Calu3 (cell line): ENCODE measurements around the gene CAT. TPM values are rescaled to one million over a fixed set of nuclear protein-coding genes. Genes with fewer than 3 reads are reported as not detected.

Source experiments
- BruUV-seq: library from RNA; stranded (reverse); fragments of 400-500 nt; replicated peaks from 2 replicates; lab custom pipeline; 2021; lab: Mats Ljungman, UMichigan
- CTCF ChIA-PET: fragments of 300-600 bp; sonication (Branson Sonifier 250); formaldehyde crosslinking; loops from one replicate; lab custom pipeline; 2022; ENCODE audit warnings: antibody characterized with exemption; lab: Charles Lee
- DNase-seq: peaks from one replicate; pipeline ENCODE4 v3.0.0; 2022
- H3K27ac Mint-ChIP-seq: one replicate; pipeline ENCODE4 v1.8.0; 2022; ENCODE audit warnings: mixed read lengths; ENCODE audit not compliant: unreplicated experiment
- H3K27me3 Mint-ChIP-seq: one replicate; pipeline ENCODE4 v1.8.0; 2022; ENCODE audit warnings: mixed read lengths; ENCODE audit not compliant: unreplicated experiment
- H3K36me3 Mint-ChIP-seq: one replicate; pipeline ENCODE4 v1.8.0; 2022; ENCODE audit warnings: mild to moderate bottlenecking, moderate library complexity, mixed read lengths; ENCODE audit not compliant: insufficient read depth, unreplicated experiment
- H3K4me1 Mint-ChIP-seq: one replicate; pipeline ENCODE4 v1.8.0; 2022; ENCODE audit warnings: mild to moderate bottlenecking, low read depth, mixed read lengths; ENCODE audit not compliant: unreplicated experiment
- H3K4me3 Mint-ChIP-seq: one replicate; pipeline ENCODE4 v1.8.0; 2022; ENCODE audit warnings: mild to moderate bottlenecking, low read depth, moderate library complexity, mixed read lengths; ENCODE audit not compliant: unreplicated experiment
- H3K9me3 Mint-ChIP-seq: one replicate; pipeline ENCODE4 v1.8.0; 2022; ENCODE audit warnings: low read depth, mixed read lengths; ENCODE audit not compliant: unreplicated experiment
- intact Hi-C: fragments of 100-400 bp; cut with micrococcal nuclease; formaldehyde crosslinking; loops from one replicate; pipeline ENCODE4 v1.10.0; 2022; ENCODE audit not compliant: unreplicated experiment
- total RNA-seq: library from RNA; stranded (reverse); gene quantifications from 2 replicates; pipeline ENCODE4 v1.2.3, GENCODE V29; 2022
- TF ChIP-seq, protein P1 (sequence below): fragments of 200-600 bp; IDR thresholded peaks from one replicate; pipeline ENCODE4 v1.8.0; 2022; ENCODE audit warnings: antibody characterized with exemption; ENCODE audit not compliant: unreplicated experiment

CAT gene
- total RNA-seq, 1 experiment from 2014 or later = 54.5 TPM

DNA sequence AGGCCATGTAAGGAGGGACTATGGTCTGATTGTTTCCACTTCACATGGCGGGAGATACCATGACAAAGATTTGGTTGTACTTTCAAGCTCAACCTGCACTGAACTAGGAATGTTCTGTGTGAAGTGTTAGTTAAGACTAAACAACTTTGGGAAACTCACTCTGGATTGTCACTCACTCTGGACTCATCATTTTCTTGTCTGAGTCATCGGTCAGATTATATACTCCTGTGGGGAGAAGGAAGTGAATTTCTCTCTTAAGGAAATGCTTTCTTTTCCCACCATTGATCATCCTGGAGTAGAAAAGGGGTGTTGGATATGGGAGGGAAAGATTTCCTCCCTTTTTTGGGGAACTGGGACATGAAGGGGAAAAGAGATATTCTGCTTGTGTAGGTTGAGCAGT, 26.9 kb upstream of the CAT start:
- CTCF ChIA-PET = no interaction called here
- TF ChIP-seq, protein P1, sequence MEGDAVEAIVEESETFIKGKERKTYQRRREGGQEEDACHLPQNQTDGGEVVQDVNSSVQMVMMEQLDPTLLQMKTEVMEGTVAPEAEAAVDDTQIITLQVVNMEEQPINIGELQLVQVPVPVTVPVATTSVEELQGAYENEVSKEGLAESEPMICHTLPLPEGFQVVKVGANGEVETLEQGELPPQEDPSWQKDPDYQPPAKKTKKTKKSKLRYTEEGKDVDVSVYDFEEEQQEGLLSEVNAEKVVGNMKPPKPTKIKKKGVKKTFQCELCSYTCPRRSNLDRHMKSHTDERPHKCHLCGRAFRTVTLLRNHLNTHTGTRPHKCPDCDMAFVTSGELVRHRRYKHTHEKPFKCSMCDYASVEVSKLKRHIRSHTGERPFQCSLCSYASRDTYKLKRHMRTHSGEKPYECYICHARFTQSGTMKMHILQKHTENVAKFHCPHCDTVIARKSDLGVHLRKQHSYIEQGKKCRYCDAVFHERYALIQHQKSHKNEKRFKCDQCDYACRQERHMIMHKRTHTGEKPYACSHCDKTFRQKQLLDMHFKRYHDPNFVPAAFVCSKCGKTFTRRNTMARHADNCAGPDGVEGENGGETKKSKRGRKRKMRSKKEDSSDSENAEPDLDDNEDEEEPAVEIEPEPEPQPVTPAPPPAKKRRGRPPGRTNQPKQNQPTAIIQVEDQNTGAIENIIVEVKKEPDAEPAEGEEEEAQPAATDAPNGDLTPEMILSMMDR = no peak
- H3K36me3 Mint-ChIP-seq = no peaks in the 10 kb centered on the region
- no TSS peak for BruUV-seq
- no peak for DNase-seq
- H3K4me1 Mint-ChIP-seq = peaks cover 24% of the 10 kb centered on the region
- no peak overlapping the region for H3K27ac Mint-ChIP-seq
- H3K9me3 Mint-ChIP-seq = peaks cover 13% of the 10 kb centered on the region
- intact Hi-C loops = no loop called here
- H3K4me3 Mint-ChIP-seq = no peak overlapping the region
- no peaks in the 10 kb centered on the region for H3K27me3 Mint-ChIP-seq

GRCh38 chr11:34413263-34413662, 25.5 kb upstream of the CAT start:
- CTCF ChIA-PET = no interaction called here
- H3K4me3 Mint-ChIP-seq = no peak overlapping the region

DNA sequence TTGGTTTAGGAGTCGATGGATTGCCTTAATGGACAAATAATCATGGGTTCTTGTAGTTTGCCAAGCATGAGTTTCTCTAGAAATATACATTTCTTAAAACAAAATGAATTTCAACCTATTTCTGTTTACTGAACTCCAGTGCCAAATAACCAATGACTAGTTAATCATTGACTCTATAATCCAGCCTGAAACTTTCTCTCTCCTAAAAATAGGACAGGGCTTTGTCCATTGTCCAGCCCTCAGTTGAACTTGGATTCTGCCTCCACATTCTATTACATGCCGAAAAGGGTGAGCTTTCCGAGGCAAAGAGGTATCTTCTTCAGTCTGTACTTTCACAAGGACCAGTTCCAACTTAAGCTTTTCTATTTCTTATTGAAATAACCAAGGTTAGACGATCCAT, 23.2 kb upstream of the CAT start:
- peaks cover 13% of the 10 kb centered on the region for H3K9me3 Mint-ChIP-seq
- no TSS peak for BruUV-seq
- CTCF ChIA-PET = no interaction called here
- TF ChIP-seq, protein P1 = no peak
- no peaks in the 10 kb centered on the region for H3K27me3 Mint-ChIP-seq
- no peak for DNase-seq
- H3K4me3 Mint-ChIP-seq = no peak overlapping the region
- intact Hi-C loops = loop anchor here (5.0 kb wide), 1 partner anchor 38 kb away; no protein-coding TSS in a partner anchor
- H3K36me3 Mint-ChIP-seq = no peaks in the 10 kb centered on the region
- H3K27ac Mint-ChIP-seq = no peak overlapping the region
- H3K4me1 Mint-ChIP-seq = peaks cover 15% of the 10 kb centered on the region

More at GRCh38 chr11:34413263-34413662, 25.5 kb upstream of the CAT start:
- Mint-ChIP-seq H3K27ac (no peak overlapping the region), H3K9me3 (peaks cover 13% of the 10 kb centered on the region), H3K36me3 (no peaks in the 10 kb centered on the region), H3K27me3 (no peaks in the 10 kb centered on the region), H3K4me1 (peaks cover 13% of the 10 kb centered on the region)
- TF ChIP-seq, protein P1 = no peak
- no TSS peak for BruUV-seq
- intact Hi-C loops = no loop called here
- no peak for DNase-seq

DNA sequence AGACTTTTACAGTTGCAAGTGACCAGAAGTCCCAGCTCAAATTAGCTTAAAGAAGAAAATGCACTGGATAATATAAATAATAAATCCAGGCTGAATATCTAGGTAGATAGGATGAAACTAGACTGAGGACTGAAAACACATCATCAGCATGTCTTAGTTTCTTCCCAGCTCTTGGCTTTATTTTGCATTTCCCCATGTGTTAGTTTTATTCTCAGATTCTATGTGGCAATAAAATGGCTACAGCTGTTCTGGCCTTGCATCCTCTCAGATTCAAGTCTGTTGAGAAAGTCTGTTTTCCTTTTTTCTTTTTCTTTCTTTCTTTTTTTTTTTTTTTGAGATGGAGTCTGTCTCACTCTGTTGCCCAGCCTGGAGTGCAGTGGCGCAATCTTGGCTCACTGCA, 22.6 kb upstream of the CAT start:
- CTCF ChIA-PET = no interaction called here

More for the DNA sequence above, 22.6 kb upstream of the CAT start:
- H3K9me3 Mint-ChIP-seq = peaks cover 13% of the 10 kb centered on the region
- no peaks in the 10 kb centered on the region for H3K36me3 Mint-ChIP-seq
- peaks cover 15% of the 10 kb centered on the region for H3K4me1 Mint-ChIP-seq
- no peaks in the 10 kb centered on the region for H3K27me3 Mint-ChIP-seq
- H3K4me3 Mint-ChIP-seq = no peak overlapping the region
- DNase-seq = no peak
- H3K27ac Mint-ChIP-seq = no peak overlapping the region
- intact Hi-C loops = loop anchor here (5.0 kb wide), 1 partner anchor 39 kb away; no protein-coding TSS in a partner anchor
- TF ChIP-seq, protein P1 = no peak
- BruUV-seq = no TSS peak
